Breast epithelium (tissue), 4 donors: Measurements from ENCODE around the gene TKTL1. TPM values are rescaled to one million over a fixed set of nuclear protein-coding genes. Genes with fewer than 3 reads are reported as not detected.

ENCODE experiments used
- DNase-seq, 2 donors: peaks; one replicate each; pipeline ENCODE4 v3.0.0-alpha.2; 2019; ENCODE audit warnings: low spot score in 2 of 2
- H3K27ac ChIP-seq, 2 donors: fragments of 200-600 bp; sonication (generic) in 1 of 2; one replicate each; pipeline ENCODE4 v1.5.1; 2016 to 2019; ENCODE audit warnings: mild to moderate bottlenecking in 1 of 2
- H3K27me3 ChIP-seq, 2 donors: fragments of 200-600 bp; sonication (generic) in 1 of 2; one replicate each; pipeline versions ENCODE4 v1.5.1 to v1.6.0; 2017 to 2019; ENCODE audit warnings: control low read depth in 1 of 2, mild to moderate bottlenecking in 1 of 2
- H3K36me3 ChIP-seq: fragments of 200-600 bp; one replicate; pipeline ENCODE4 v1.5.1; 2019
- H3K4me1 ChIP-seq, 2 donors: fragments of 200-600 bp; sonication (generic); one replicate each; pipeline ENCODE4 v1.5.1; 2016 to 2019; ENCODE audit warnings: control low read depth in 1 of 2
- H3K4me3 ChIP-seq, 3 donors: fragments of 200-600 bp; sonication (generic); 1 replicate in 2 of 3; 2 replicates in 1 of 3; pipeline ENCODE4 v1.5.1; 2016 to 2019; ENCODE audit warnings: mild to moderate bottlenecking in 3 of 3, moderate library complexity in 2 of 3
- H3K9me3 ChIP-seq, 2 donors: fragments of 200-600 bp; sonication (generic) in 1 of 2; one replicate each; pipeline ENCODE4 v1.5.1; 2016 to 2019; ENCODE audit warnings: control low read depth in 1 of 2
- POLR2A ChIP-seq: fragments of 450-650 bp; IDR thresholded peaks from one replicate; pipeline ENCODE4 v1.6.1; 2016; ENCODE audit warnings: antibody characterized with exemption, mild to moderate bottlenecking, moderate library complexity
- POLR2AphosphoS5 ChIP-seq, 3 donors: sonication (generic); formaldehyde crosslinking; IDR thresholded peaks; one replicate each; pipeline ENCODE4 v1.6.1; 2017; ENCODE audit warnings: antibody characterized with exemption in 3 of 3
- intact Hi-C: fragments of 100-400 bp; cut with DNase I; formaldehyde crosslinking; loops from one replicate; pipeline ENCODE4 v1.15.1; 2023; ENCODE audit warnings: low total_unique reads
- total RNA-seq, 3 donors: library from RNA; depleted of rRNA; stranded (reverse); fragments of >200 nt; gene quantifications; one replicate each; pipeline ENCODE4 v1.1.0, GENCODE V29; 2016
- TF ChIP-seq, protein P1 (sequence below), 3 donors: fragments of 450-650 bp; IDR thresholded peaks; one replicate each; pipeline ENCODE4 v1.5.1; 2016 to 2017; ENCODE audit warnings: antibody characterized with exemption in 3 of 3, mild to moderate bottlenecking in 3 of 3, moderate library complexity in 3 of 3

The TKTL1 gene
- total RNA-seq, 3 donors from 2014 or later, result 0.16 TPM; not detected in 2

DNA sequence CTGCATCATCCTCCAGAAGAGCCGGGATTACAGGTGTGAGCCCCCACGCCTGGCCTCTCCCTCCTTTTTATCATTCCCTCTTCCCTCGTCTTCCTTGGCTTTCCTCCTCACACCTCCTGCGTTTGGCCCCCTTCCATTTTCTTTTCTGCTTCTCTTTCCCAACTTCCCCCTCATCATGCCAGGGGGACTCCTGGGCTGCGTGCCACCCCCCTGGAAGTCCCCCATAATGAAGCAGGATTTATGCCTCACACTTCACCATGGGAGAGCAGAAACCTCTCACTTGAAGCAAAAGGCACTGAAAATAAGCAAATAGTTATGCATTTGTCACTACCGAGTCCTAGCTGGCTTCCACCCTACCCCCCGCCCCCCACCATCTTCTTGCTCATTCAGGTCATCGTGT lies 7.9 kb downstream of the TKTL1 start:
- no peak for TF ChIP-seq POLR2AphosphoS5 (IDR thresholded peaks at IDR 0.05)
- TF ChIP-seq, protein P1, sequence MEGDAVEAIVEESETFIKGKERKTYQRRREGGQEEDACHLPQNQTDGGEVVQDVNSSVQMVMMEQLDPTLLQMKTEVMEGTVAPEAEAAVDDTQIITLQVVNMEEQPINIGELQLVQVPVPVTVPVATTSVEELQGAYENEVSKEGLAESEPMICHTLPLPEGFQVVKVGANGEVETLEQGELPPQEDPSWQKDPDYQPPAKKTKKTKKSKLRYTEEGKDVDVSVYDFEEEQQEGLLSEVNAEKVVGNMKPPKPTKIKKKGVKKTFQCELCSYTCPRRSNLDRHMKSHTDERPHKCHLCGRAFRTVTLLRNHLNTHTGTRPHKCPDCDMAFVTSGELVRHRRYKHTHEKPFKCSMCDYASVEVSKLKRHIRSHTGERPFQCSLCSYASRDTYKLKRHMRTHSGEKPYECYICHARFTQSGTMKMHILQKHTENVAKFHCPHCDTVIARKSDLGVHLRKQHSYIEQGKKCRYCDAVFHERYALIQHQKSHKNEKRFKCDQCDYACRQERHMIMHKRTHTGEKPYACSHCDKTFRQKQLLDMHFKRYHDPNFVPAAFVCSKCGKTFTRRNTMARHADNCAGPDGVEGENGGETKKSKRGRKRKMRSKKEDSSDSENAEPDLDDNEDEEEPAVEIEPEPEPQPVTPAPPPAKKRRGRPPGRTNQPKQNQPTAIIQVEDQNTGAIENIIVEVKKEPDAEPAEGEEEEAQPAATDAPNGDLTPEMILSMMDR (IDR thresholded peaks at IDR 0.05), result no peak
- TF ChIP-seq POLR2A, result no peak
- H3K27me3 ChIP-seq, result peaks cover 0 to 53% of the 10 kb centered on the region in 2 donors
- H3K4me3 ChIP-seq, result no peak overlapping the region
- H3K36me3 ChIP-seq, result no peaks in the 10 kb centered on the region
- no peak for DNase-seq
- H3K4me1 ChIP-seq, result no peaks in the 10 kb centered on the region
- H3K9me3 ChIP-seq, result no peaks in the 10 kb centered on the region
- H3K27ac ChIP-seq, result no peak overlapping the region
- intact Hi-C loops, result no loop called here

DNA sequence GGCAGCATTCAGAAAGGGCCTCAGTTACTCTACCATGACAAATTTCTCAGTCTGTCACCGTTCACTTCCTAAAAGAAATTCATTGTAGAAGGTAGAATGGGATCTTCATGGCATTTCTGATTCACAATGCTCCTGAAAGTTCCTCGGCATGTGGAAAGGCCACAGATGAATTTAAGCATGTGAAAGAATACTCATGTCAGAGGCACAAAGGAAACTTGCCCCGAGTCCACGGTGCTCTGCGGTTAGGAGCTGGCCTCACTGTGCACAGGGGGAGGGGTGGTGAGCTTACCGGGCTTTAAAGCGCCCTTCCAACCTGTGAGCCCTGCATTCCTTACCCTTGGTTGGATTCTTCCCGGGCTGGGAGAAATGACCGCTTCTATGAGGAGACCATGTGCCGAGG lies 9.3 kb downstream of the TKTL1 start:
- Histone ChIP-seq H3K4me3 (no peak overlapping the region), H3K27me3 (peaks cover 0 to 64% of the 10 kb centered on the region in 2 donors), H3K9me3 (no peaks in the 10 kb centered on the region), H3K27ac (no peak overlapping the region), H3K36me3 (no peaks in the 10 kb centered on the region), H3K4me1 (no peaks in the 10 kb centered on the region)
- DNase-seq, result no peak
- TF ChIP-seq POLR2AphosphoS5 (IDR thresholded peaks at IDR 0.05), result no peak
- TF ChIP-seq POLR2A, result no peak
- TF ChIP-seq, protein P1 (IDR thresholded peaks at IDR 0.05), result no peak
- intact Hi-C loops, result no loop called here

DNA sequence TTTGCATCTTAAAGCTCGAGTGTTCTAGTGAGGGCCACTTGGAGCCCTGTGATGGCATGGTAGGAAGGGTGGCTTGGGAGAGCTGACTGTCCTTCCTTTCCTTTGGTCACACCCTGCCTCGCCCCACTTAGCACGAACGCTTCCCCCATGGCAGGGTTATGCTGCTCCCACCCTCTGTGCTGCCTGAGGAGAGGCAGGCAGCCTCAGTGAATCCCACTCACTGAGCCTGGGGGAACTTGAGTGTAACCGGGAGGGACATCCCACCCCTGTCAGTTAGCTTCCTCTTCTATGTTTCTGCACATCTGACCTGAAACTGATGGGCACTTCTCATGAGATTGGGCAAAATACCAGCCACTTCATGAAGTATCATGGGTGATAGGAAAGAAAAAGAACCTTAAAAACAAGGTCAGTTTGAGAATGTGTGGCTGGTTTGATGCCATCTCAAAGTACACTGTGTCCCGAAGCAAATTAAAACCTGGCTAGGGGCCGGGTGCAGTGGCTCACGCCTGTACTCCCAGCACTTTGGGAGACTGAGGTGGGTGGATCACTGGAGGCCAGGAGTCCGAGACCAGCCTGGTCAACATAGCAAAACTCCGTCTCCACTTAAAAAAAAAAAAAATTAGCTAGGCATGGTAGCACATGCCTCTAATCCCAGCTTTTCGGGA lies 10.1 kb downstream of the TKTL1 start:
- peaks cover 0 to 57% of the 10 kb centered on the region in 2 donors for H3K27me3 ChIP-seq
- H3K36me3 ChIP-seq, result no peaks in the 10 kb centered on the region
- TF ChIP-seq, protein P1 (IDR thresholded peaks at IDR 0.05), result no peak
- TF ChIP-seq POLR2AphosphoS5 (IDR thresholded peaks at IDR 0.05), result no peak
- no peak for TF ChIP-seq POLR2A
- no peaks in the 10 kb centered on the region for H3K4me1 ChIP-seq
- intact Hi-C loops, result no loop called here
- H3K4me3 ChIP-seq, result no peak overlapping the region
- H3K27ac ChIP-seq, result no peak overlapping the region
- no peaks in the 10 kb centered on the region for H3K9me3 ChIP-seq
- no peak for DNase-seq

DNA sequence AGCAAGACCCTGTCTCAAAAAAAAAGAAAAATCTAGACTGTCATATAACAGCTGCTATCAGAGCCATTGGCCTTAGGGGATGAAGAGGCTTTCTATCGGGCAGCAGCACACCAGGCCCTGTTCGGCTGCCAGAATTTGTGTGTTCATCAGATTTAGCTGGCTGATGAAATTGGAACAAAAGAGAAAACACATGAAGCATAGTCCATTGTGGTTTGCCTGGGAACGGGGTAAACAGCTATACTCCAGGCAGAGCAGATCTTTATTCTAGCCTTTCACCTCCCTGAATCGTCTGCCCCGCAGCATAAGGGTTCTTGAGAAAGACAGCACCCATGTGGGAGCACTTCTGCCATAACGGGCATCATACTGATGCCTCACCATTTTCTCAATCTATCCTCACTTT lies 11.6 kb downstream of the TKTL1 start:
- Histone ChIP-seq H3K9me3 (no peaks in the 10 kb centered on the region), H3K27me3 (peaks cover 0 to 65% of the 10 kb centered on the region in 2 donors), H3K4me1 (no peaks in the 10 kb centered on the region), H3K27ac (peak overlapping the region in 1 of 2 donors; percentile 38), H3K36me3 (no peaks in the 10 kb centered on the region), H3K4me3 (no peak overlapping the region)
- intact Hi-C loops, result no loop called here
- DNase-seq, result no peak
- TF ChIP-seq, protein P1 (IDR thresholded peaks at IDR 0.05), result no peak
- TF ChIP-seq POLR2AphosphoS5 (IDR thresholded peaks at IDR 0.05), result no peak
- no peak for TF ChIP-seq POLR2A

DNA sequence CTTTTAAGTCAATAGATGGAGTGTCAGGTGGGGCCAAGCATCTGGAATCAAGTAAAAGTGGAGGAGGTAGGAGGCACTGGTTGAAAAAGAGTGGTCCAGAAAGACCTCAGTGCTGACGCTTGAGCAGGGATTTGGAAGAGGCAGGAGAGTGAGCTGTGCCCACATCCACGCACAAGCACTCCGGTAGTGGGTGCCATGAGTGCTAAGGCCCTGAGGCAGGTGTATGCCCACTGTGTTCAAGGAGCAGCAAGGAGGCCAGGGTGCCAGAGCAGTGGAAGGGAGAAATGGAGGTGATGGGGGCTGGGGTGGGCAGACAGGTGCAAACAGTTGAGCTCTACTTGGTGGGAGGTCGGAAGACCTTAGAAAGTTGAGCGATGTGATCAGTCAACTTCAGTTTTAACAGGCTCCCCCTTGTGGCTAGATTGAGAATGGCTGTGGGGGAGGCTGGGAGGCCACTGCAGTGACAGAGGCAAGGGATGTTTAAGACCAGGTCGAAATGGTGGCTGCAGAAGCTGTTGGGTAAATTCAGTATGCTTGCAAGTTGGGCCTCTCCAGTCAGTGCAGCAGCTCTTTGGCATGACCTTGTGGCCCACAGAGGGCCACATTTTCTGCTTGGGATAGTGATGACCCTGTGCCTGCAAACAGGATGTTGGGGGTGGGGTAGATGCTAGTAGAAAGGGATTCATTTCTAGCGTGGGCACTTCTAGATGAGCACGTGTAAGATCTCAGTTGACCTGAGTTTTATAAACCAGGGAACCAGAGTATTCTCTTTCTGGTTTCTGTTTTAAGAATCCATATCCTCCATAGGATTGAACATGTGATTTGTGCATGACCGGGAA lies 12.7 kb downstream of the TKTL1 start:
- no peaks in the 10 kb centered on the region for H3K4me1 ChIP-seq
- TF ChIP-seq POLR2AphosphoS5 (IDR thresholded peaks at IDR 0.05) (no peak), POLR2A (no peak)
- TF ChIP-seq, protein P1 (IDR thresholded peaks at IDR 0.05), result peak in 2 of 3 donors; percentile 64 to 69
- intact Hi-C loops, result no loop called here
- no peak overlapping the region for H3K4me3 ChIP-seq
- H3K27me3 ChIP-seq, result peaks cover 0 to 73% of the 10 kb centered on the region in 2 donors
- H3K36me3 ChIP-seq, result no peaks in the 10 kb centered on the region
- no peaks in the 10 kb centered on the region for H3K9me3 ChIP-seq
- no peak overlapping the region for H3K27ac ChIP-seq
- DNase-seq, result peak in 1 of 2 donors; percentile 35
